Common myeloid progenitor, CD34-positive (primary cell): ENCODE measurements around the gene EPS8. TPM values are rescaled to one million over a fixed set of nuclear protein-coding genes. Genes with fewer than 3 reads are reported as not detected.

Experiments
- CTCF ChIA-PET: fragments of 350-600 bp; sonication (Branson Sonifier 250); formaldehyde crosslinking; loops from one replicate; lab custom pipeline; 2021; ENCODE audit warnings: antibody characterized with exemption; lab: Charles Lee
- POLR2A ChIA-PET: fragments of 350-600 bp; sonication (Branson Sonifier 250); formaldehyde crosslinking; loops from one replicate; lab custom pipeline; 2021; ENCODE audit warnings: antibody characterized with exemption; lab: Charles Lee
- DNase-seq, 3 donors: peaks; one replicate each; pipeline versions ENCODE4 v3.0.0 to v3.0.0-alpha.2; 2013
- H3K27ac ChIP-seq, 2 experiments: 1 replicate in 1 of 2; 2 replicates in 1 of 2; pipeline ENCODE4 v1.7.0; 2013; ENCODE audit warnings: inconsistent platforms in 2 of 2, low read length in 2 of 2, mild to moderate bottlenecking in 2 of 2, low read depth in 1 of 2, moderate library complexity in 1 of 2; ENCODE audit not compliant: severe bottlenecking in 2 of 2, insufficient read depth in 1 of 2, poor library complexity in 1 of 2
- H3K27me3 ChIP-seq, 5 experiments: replicated peaks in 2 of 5; 1 replicate in 3 of 5; 2 replicates in 2 of 5; pipeline versions ENCODE4 v1.6.1 to v1.7.0; 2013; ENCODE audit warnings: low read length in 4 of 5, mild to moderate bottlenecking in 2 of 5, moderate library complexity in 2 of 5, inconsistent platforms in 1 of 5; ENCODE audit not compliant: insufficient read depth in 5 of 5, control insufficient read depth in 4 of 5
- H3K36me3 ChIP-seq, 4 experiments: 1 replicate in 2 of 4; 2 replicates in 2 of 4; pipeline versions ENCODE4 v1.6.1 to v1.7.0; 2013; ENCODE audit warnings: low read length in 3 of 4, control low read depth in 1 of 4, mild to moderate bottlenecking in 1 of 4; ENCODE audit not compliant: control insufficient read depth in 4 of 4, insufficient read depth in 4 of 4
- H3K4me1 ChIP-seq, 4 experiments: 1 replicate in 3 of 4; 2 replicates in 1 of 4; pipeline versions ENCODE4 v1.6.1 to v1.7.1; 2013; ENCODE audit warnings: low read length in 3 of 4, mild to moderate bottlenecking in 3 of 4, control low read depth in 1 of 4, inconsistent platforms in 1 of 4, moderate library complexity in 1 of 4; ENCODE audit not compliant: control insufficient read depth in 4 of 4, insufficient read depth in 4 of 4; ENCODE audit errors: control extremely low read depth in 1 of 4
- H3K4me3 ChIP-seq, 7 experiments: 1 replicate in 4 of 7; 2 replicates in 3 of 7; pipeline versions ENCODE4 v1.5.1 to v1.7.0; 2013; ENCODE audit warnings: mild to moderate bottlenecking in 7 of 7, low read length in 6 of 7, moderate library complexity in 6 of 7, inconsistent platforms in 2 of 7, low read depth in 2 of 7, control low read depth in 1 of 7; ENCODE audit not compliant: insufficient read depth in 4 of 7, control insufficient read depth in 1 of 7; ENCODE audit errors: extremely low read depth in 1 of 7
- H3K9me3 ChIP-seq, 5 experiments: 1 replicate in 4 of 5; 2 replicates in 1 of 5; pipeline versions ENCODE4 v1.6.1 to v1.7.1; 2013; ENCODE audit warnings: low read length in 4 of 5, mild to moderate bottlenecking in 2 of 5, inconsistent platforms in 1 of 5, low read depth in 1 of 5, moderate library complexity in 1 of 5; ENCODE audit not compliant: control insufficient read depth in 4 of 5, insufficient read depth in 2 of 5; ENCODE audit errors: control extremely low read depth in 1 of 5
- WGBS: methylation state at CpG from one replicate; pipeline ENCODE4 v1.1.5; 2013; ENCODE audit not compliant: insufficient coverage; 5-methylcytosine and 5-hydroxymethylcytosine counted together
- polyA plus RNA-seq: library from polyadenylated mRNA; unstranded; fragments of 120-200 nt; gene quantifications from one replicate; pipeline ENCODE4 v1.2.1, GENCODE V29; 2013

The EPS8 gene
- polyA plus RNA-seq = 0.17 TPM

- H3K4me3 ChIP-seq = peak within 1 kb of the TSS; percentile 24 to 87 (median 75)
- ChIA-PET CTCF (interaction anchor here (0.6 to 1.6 kb wide), 7 partner anchors 9 to 216 kb away, joined by 3 to 4 read pairs (median 3); no protein-coding TSS in a partner anchor), POLR2A (no interaction called here)
- H3K9me3 ChIP-seq = no peaks in the 10 kb centered on the region
- peak; percentile 89 to 94 (median 94) for DNase-seq
- H3K27me3 ChIP-seq = peaks cover 5 to 42% (median 22%) of the 10 kb centered on the region in 5 experiments
- no peak within 1 kb of the TSS for H3K27ac ChIP-seq
- H3K4me1 ChIP-seq = peaks cover 0 to 19% (median 17%) of the 10 kb centered on the region in 4 experiments
- H3K36me3 ChIP-seq = no peaks in the 10 kb centered on the region
- 2% methylated on average over 85 of the region's 85 CpGs for WGBS
Measured at GRCh38 chr12:15789220-15790171, at the start of gene EPS8. EPS8 (minus strand) TSS chr12:15789388; CDS start chr12:15682951, 106,437 bp downstream.

- ChIA-PET CTCF (no interaction called here), POLR2A (no interaction called here)
- peaks cover 0 to 4% (median 0%) of the 10 kb centered on the region in 5 experiments for H3K9me3 ChIP-seq
- DNase-seq = no peak
- H3K4me3 ChIP-seq = no peak overlapping the region
- no peaks in the 10 kb centered on the region for H3K27me3 ChIP-seq
- no peaks in the 10 kb centered on the region for H3K4me1 ChIP-seq
- H3K36me3 ChIP-seq = no peaks in the 10 kb centered on the region
- 100% methylated on average over 3 of the region's 5 CpGs for WGBS
- H3K27ac ChIP-seq = no peak overlapping the region
Measured at GRCh38 chr12:15837141-15837790, 48.1 kb upstream of the EPS8 start.

GRCh38 chr12:15834575-15834974 is 45.4 kb upstream of the EPS8 start:
- no peaks in the 10 kb centered on the region for H3K27me3 ChIP-seq
- DNase-seq = no peak
- no peaks in the 10 kb centered on the region for H3K36me3 ChIP-seq
- no peak overlapping the region for H3K4me3 ChIP-seq
- H3K27ac ChIP-seq = no peak overlapping the region
- H3K4me1 ChIP-seq = no peaks in the 10 kb centered on the region
- no CpG with 5 or more reads among the region's 4 CpGs for WGBS
- H3K9me3 ChIP-seq = peaks cover 0 to 4% (median 0%) of the 10 kb centered on the region in 5 experiments
- ChIA-PET POLR2A (no interaction called here), CTCF (no interaction called here)

DNA sequence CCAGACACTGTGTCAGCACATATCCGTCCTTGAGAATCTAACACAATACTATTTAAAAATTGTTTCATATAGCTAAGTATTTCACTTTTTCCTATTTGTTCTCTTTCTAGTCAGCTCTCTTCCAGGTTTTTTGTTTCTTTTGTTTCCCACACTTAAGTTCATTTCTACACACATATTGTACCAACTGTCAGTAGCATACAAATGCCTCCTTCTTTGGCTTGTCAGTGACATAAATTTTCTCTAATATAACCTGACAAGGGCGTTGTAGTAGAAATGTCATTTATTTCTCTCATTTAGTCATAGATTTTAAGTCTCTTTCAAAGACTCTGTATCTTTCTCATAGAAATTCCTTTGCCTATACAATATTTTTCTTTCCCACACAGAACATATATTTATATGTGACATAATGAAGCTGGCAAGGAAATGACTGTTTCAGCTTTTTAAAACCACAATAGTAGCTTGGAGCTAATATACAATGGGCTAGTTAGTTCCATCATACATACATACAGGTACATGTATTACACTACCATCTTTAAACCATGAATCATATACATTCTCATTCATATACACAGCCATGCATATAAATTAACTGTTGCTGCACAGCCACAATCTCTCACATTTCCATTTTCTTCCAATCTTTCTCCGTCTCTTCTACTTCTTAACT is 42.3 kb upstream of the EPS8 start:
- Histone ChIP-seq H3K36me3 (no peaks in the 10 kb centered on the region), H3K9me3 (no peaks in the 10 kb centered on the region), H3K27ac (no peak overlapping the region), H3K27me3 (no peaks in the 10 kb centered on the region), H3K4me1 (no peaks in the 10 kb centered on the region), H3K4me3 (no peak overlapping the region)
- POLR2A ChIA-PET = no interaction called here
- no peak for DNase-seq
- CTCF ChIA-PET = interaction anchor here (1.5 kb wide), 1 partner anchor 239 kb away, joined by 3 read pairs; no protein-coding TSS in a partner anchor
- 100% methylated on average over 1 of the region's 3 CpGs for WGBS

DNA sequence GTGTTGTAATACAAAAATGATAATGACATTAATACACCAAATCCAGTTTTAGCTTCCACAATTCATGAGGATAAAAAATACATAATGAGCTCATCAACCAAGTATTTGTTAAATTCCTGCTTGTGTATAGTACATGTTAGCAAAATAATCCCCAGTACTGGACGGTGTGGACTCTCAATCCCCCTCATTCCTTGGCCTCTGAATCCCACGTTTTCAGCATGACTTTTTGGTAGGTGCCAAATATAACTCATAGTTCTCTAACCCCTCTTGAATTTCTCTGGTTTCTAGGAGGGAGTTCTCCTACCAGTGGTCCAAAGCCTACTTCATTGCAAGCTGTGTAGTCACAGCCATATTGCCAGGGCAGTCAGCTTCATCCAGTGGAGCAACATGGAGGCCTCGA is 41.4 kb upstream of the EPS8 start:
- Histone ChIP-seq H3K4me3 (no peak overlapping the region), H3K27ac (no peak overlapping the region), H3K4me1 (no peaks in the 10 kb centered on the region), H3K9me3 (no peaks in the 10 kb centered on the region), H3K36me3 (no peaks in the 10 kb centered on the region), H3K27me3 (no peaks in the 10 kb centered on the region)
- ChIA-PET CTCF (interaction anchor here (1.5 kb wide), 1 partner anchor 238 kb away, joined by 3 read pairs; no protein-coding TSS in a partner anchor), POLR2A (no interaction called here)
- no peak for DNase-seq
- 80% methylated on average over 2 of the region's 3 CpGs for WGBS

GRCh38 chr12:15829949-15830348 is 40.8 kb upstream of the EPS8 start:
- Histone ChIP-seq H3K4me1 (no peaks in the 10 kb centered on the region), H3K4me3 (no peak overlapping the region), H3K36me3 (no peaks in the 10 kb centered on the region), H3K9me3 (no peaks in the 10 kb centered on the region), H3K27ac (no peak overlapping the region), H3K27me3 (no peaks in the 10 kb centered on the region)
- WGBS = 100% methylated on average over 3 of the region's 3 CpGs
- POLR2A ChIA-PET = interaction anchor here (0.6 kb wide), 1 partner anchor 42 kb away, joined by 4 read pairs; no protein-coding TSS in a partner anchor
- CTCF ChIA-PET = interaction anchor here (1.2 to 1.5 kb wide), 2 partner anchors 11 to 238 kb away, joined by 3 to 4 read pairs; no protein-coding TSS in a partner anchor
- DNase-seq = no peak
